ENCODE results near the gene INAFM2.

- TF ChIP-seq, protein P1, sequence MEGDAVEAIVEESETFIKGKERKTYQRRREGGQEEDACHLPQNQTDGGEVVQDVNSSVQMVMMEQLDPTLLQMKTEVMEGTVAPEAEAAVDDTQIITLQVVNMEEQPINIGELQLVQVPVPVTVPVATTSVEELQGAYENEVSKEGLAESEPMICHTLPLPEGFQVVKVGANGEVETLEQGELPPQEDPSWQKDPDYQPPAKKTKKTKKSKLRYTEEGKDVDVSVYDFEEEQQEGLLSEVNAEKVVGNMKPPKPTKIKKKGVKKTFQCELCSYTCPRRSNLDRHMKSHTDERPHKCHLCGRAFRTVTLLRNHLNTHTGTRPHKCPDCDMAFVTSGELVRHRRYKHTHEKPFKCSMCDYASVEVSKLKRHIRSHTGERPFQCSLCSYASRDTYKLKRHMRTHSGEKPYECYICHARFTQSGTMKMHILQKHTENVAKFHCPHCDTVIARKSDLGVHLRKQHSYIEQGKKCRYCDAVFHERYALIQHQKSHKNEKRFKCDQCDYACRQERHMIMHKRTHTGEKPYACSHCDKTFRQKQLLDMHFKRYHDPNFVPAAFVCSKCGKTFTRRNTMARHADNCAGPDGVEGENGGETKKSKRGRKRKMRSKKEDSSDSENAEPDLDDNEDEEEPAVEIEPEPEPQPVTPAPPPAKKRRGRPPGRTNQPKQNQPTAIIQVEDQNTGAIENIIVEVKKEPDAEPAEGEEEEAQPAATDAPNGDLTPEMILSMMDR (IDR thresholded peaks at IDR 0.05; ENCODE audit: low read length): no peak
- TF ChIP-seq EZH2 (IDR thresholded peaks at IDR 0.05; ENCODE audit: borderline replicate concordance, low read length): no peak
Measured at GRCh38 chr15:40285554-40286011, 37.9 kb upstream of the INAFM2 start.

Measured in OCI-LY1 (cell line).